Left lung (tissue), 10 donors: Measurements from ENCODE around the gene PGAM2. TPM values are rescaled to one million over a fixed set of nuclear protein-coding genes. Genes with fewer than 3 reads are reported as not detected.
"Not testable (repeated sequence)": the region's sequence is repeated elsewhere in the genome, so short reads cannot be mapped to it uniquely, and the experiment has no call there.

Experiments used
- ATAC-seq: fragments of 200-7000 bp; cut with Tn5 transposase; one replicate; pipeline ENCODE4 v1.9.1; 2020; ENCODE audit warnings: moderate library complexity
- DNase-seq, 4 donors: peaks; one replicate each; pipeline ENCODE4 v3.0.0-alpha.2; 2013 to 2020
- H3K27ac ChIP-seq, 2 donors: fragments of 200-600 bp; sonication (generic) in 1 of 2; one replicate each; pipeline versions ENCODE4 v1.5.0 to v1.8.0; 2020 to 2021
- H3K27me3 ChIP-seq, 2 donors: fragments of 200-600 bp; sonication (generic) in 1 of 2; one replicate each; pipeline versions ENCODE4 v1.5.0 to v1.8.0; 2020 to 2021
- H3K36me3 ChIP-seq, 2 donors: fragments of 200-600 bp; sonication (generic) in 1 of 2; one replicate each; pipeline versions ENCODE4 v1.5.0 to v1.8.0; 2020 to 2021
- H3K4me1 ChIP-seq, 2 donors: fragments of 200-600 bp; one replicate each; pipeline ENCODE4 v1.8.0; 2021
- H3K4me3 ChIP-seq, 2 donors: fragments of 200-600 bp; sonication (generic) in 1 of 2; one replicate each; pipeline versions ENCODE4 v1.5.0 to v1.8.0; 2020 to 2021; ENCODE audit warnings: mild to moderate bottlenecking in 1 of 2
- H3K9me3 ChIP-seq, 2 donors: fragments of 200-600 bp; sonication (generic) in 1 of 2; one replicate each; pipeline versions ENCODE4 v1.5.0 to v1.8.0; 2020 to 2021
- intact Hi-C, 2 donors: fragments of 100-400 bp; cut with DNase I; formaldehyde crosslinking; loops; one replicate each; pipeline versions ENCODE4 v1.11.2 to v1.14.2; 2022
- microRNA-seq, 2 donors: library from miRNA; unstranded; fragments of <30 nt; microRNA quantifications; one replicate each; pipeline ENCODE4, GENCODE V29; 2019
- polyA plus RNA-seq, 6 donors: library from polyadenylated mRNA; unstranded; fragments of 120-200 nt; gene quantifications; one replicate each; pipeline ENCODE4 v1.2.1, GENCODE V29; 2013; ENCODE audit not compliant: insufficient read length in 6 of 6
- total RNA-seq, 2 donors: library from RNA; stranded (reverse); fragmentation: NEBNext Ultra II Directional; extraction: Animal tissue kit (Norgen Biotek cat#: 25700); gene quantifications; one replicate each; pipeline ENCODE4 v1.2.1, GENCODE V29; 2021
- TF ChIP-seq, protein P1 (sequence below), 2 donors: fragments of 200-600 bp; sonication (generic) in 1 of 2; IDR thresholded peaks; one replicate each; pipeline versions ENCODE4 v1.5.0 to v1.8.0; 2021; ENCODE audit warnings: antibody characterized with exemption in 2 of 2
- donor health status: DM: no; HTN: yes; CAD: no.
- donor health status: DM: no; HTN: no; CAD: no.

The PGAM2 gene
- total and polyA plus RNA-seq, 8 donors, result 0.24 to 0.79 (median 0.52) TPM; not detected in 2

DNA sequence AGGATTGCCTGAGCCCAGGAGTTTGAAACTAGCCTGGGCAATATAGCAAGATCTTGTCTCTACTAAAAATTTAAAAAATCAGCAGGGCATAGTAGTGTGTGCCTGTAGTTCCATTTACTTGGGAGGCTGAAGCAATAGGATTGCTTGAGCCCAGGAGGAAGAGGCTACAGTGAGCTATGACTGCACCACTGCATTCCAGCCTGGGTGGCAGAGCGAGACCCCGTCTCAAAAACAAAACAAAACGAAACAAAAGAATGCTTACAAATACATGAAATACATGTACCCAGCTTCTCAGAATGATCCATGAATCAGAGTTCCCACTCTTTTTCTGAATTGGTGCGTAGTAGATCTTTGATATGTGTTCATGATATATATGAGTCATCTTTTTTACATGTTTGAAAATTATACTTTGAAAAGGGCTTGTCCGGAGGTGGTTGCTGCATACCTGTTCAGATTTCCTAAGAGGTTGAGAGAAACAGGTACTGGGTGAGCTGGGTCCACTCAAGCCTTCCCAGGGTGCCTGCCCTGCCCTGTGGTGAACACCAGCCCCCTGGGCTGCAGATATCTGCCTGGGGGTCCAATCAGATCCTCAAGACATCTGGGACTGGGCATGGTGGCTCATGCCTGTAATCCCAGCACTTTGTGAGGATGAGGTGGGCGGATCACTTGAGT is 42.4 kb downstream of the PGAM2 start:
- H3K27me3 ChIP-seq, H3K4me3 ChIP-seq, ATAC-seq, H3K27ac ChIP-seq, H3K9me3 ChIP-seq, intact Hi-C loops, H3K36me3 ChIP-seq, DNase-seq: not testable (repeated sequence)
- H3K4me1 ChIP-seq, result peaks cover 0 to 16% of the 10 kb centered on the region in 2 donors

DNA sequence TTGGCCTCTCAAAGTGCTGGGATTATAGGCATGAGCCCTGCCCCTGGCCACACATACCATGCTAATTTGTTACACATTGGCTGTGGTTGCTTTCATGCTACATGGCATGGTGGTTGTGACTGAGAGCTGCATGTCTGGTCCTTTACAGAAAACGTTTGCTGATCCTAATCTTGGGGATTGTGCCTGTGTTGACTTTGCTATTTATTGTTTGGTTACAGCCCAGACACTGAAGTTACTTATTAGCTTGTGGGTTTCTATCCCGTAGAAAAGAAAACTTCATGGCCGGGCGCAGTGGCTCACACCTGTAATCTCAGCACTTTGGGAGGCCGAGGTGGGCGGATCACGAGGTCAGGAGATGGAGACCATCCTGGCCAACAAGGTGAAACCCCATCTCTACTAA is 43.3 kb downstream of the PGAM2 start:
- peaks cover 0 to 20% of the 10 kb centered on the region in 2 donors for H3K4me1 ChIP-seq
- H3K27me3 ChIP-seq, ATAC-seq, H3K27ac ChIP-seq, H3K4me3 ChIP-seq, intact Hi-C loops, DNase-seq, H3K36me3 ChIP-seq, H3K9me3 ChIP-seq: not testable (repeated sequence)

DNA sequence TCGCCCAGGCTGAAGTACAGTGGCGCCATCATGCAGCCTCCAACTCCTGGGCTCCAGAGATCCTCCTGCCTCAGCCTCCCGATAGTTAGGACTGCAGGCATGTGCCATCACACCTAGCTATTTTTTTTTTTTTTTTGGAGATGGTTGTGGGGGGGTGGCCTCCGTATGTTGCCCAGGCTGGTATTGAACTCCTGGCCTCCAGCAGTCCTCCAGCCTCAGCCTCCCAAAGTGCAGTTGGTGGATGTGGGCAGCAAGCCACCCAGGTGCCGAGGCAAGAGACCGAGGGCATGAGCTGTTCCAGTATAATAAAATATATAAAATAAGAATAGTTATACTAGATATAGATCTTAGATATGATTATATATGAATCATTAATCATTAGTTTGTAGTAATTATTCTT is 45.5 kb downstream of the PGAM2 start:
- H3K36me3 ChIP-seq, intact Hi-C loops, H3K27me3 ChIP-seq, H3K4me3 ChIP-seq, DNase-seq, ATAC-seq, H3K9me3 ChIP-seq: not testable (repeated sequence)
- H3K27ac ChIP-seq, result peak overlapping the region in 1 of 2 donors; percentile 79
- peaks cover 0 to 23% of the 10 kb centered on the region in 2 donors for H3K4me1 ChIP-seq

DNA sequence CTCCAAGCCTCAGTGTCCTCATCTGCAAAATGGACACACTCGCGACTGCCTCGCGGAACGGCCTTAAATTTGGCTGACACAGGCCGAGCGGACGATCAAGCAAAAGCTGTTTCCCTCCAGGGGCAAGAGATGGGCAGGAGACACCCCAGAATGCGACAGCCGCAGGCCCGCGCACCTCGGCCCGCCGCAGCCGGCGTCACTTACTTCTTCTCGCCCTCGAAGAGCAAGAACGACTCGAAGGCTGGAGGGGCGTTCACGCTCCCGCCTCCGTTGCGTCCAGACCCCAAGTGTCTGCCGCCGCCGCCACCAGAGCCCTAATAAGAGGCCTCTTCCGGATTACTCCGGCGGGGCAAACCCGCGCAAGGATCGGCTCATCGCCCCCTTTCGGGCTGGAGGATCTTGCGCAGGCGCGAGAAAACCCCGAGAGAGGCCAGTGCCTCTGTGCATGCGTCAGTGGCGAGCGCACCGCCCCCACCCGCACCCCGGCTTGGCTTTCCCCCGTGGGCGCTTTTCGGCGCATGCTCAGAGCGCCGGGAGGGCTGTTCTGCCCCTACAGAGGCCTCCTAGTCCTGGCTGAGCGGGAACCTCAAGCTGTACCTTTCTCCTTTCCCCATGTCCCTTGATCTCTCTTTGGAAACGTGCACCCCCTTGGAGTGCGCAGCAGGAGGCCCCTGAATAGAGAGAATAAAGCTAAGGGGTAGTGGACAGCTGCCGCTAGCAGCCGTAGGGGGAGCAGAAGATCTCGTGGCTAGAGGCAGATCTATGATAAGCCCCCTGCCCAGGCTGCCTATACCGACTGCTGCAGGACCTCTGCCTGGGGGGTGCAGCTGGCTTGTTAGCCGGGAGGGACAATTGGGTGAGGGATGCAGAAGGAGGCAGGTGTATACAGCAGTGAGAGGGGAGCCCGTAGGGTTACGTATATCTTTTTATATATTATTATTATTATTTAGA is 46.2 kb downstream of the PGAM2 start:
- H3K36me3 ChIP-seq, result peaks cover 0 to 11% of the 10 kb centered on the region in 2 donors
- H3K27me3 ChIP-seq, H3K9me3 ChIP-seq, intact Hi-C loops: not testable (repeated sequence)
- peak overlapping the region in 1 of 2 donors; percentile 79 for H3K27ac ChIP-seq
- ATAC-seq (peak; percentile 99), DNase-seq (peak; percentile 93 to 100 (median 98))
- H3K4me1 ChIP-seq, result peaks cover 0 to 23% of the 10 kb centered on the region in 2 donors
- TF ChIP-seq, protein P1, sequence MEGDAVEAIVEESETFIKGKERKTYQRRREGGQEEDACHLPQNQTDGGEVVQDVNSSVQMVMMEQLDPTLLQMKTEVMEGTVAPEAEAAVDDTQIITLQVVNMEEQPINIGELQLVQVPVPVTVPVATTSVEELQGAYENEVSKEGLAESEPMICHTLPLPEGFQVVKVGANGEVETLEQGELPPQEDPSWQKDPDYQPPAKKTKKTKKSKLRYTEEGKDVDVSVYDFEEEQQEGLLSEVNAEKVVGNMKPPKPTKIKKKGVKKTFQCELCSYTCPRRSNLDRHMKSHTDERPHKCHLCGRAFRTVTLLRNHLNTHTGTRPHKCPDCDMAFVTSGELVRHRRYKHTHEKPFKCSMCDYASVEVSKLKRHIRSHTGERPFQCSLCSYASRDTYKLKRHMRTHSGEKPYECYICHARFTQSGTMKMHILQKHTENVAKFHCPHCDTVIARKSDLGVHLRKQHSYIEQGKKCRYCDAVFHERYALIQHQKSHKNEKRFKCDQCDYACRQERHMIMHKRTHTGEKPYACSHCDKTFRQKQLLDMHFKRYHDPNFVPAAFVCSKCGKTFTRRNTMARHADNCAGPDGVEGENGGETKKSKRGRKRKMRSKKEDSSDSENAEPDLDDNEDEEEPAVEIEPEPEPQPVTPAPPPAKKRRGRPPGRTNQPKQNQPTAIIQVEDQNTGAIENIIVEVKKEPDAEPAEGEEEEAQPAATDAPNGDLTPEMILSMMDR (IDR thresholded peaks at IDR 0.05), result peak; percentile 34 to 74
- H3K4me3 ChIP-seq, result peak overlapping the region; percentile 67 to 71

DNA sequence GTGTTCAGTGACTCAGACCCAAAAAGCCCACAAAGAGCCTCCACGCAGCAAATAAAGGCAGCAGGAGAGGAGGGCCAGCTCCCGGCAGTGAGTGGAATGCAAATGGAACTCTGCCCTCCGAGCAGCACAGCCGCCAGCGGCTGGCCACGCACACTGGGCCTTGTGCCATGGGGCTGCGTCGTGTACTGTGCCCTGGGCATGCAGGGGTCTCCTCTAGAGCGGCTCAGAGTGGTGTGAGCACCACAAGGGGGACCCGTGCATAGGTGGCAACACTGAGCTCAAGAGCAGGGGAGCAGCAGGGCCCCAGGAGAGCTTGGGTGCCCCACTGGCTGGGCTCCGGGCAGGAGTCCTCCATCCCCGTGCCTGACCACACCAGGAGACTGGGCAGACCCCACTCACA is 50.3 kb downstream of the PGAM2 start:
- H3K9me3 ChIP-seq, intact Hi-C loops, H3K4me3 ChIP-seq, H3K27ac ChIP-seq, ATAC-seq, H3K27me3 ChIP-seq, DNase-seq: not testable (repeated sequence)
- Histone ChIP-seq H3K4me1 (peaks cover 0 to 20% of the 10 kb centered on the region in 2 donors), H3K36me3 (peaks cover 0 to 32% of the 10 kb centered on the region in 2 donors)

Small RNAs within 50 kb of the gene (microRNA-seq; reads per million reads assigned to microRNA genes)
- gene MIR6837 (0 to 0.17 reads per million in 2 donors), gene MIR6838 (0.41 to 1.5 reads per million in 2 donors)

Other genes starting within 250 kb of the PGAM2 start
- 10 to 100 TPM; 80.9 to 87.6 TPM for gene MRPS24, start 196.1 kb downstream of the PGAM2 start, total RNA-seq
- 10 to 100 TPM; 63.2 to 68.5 (median 65.8) TPM for gene MRPS24, start 196.1 kb downstream of the PGAM2 start, polyA plus RNA-seq
- 10 to 100 TPM; 25.5 to 29.9 TPM for gene URGCP, start 159.0 kb downstream of the PGAM2 start, total RNA-seq
- 10 to 100 TPM; 30.5 to 37.5 (median 31.5) TPM for gene URGCP, start 159.0 kb downstream of the PGAM2 start, polyA plus RNA-seq
- 10 to 100 TPM; 25.7 to 26.4 TPM for gene UBE2D4, start 139.1 kb downstream of the PGAM2 start, total RNA-seq
- 10 to 100 TPM; 15.2 to 20.0 (median 16.1) TPM for gene UBE2D4, start 139.1 kb downstream of the PGAM2 start, polyA plus RNA-seq
- not detected for gene SPDYE1, start 67.7 kb downstream of the PGAM2 start, total RNA-seq
- gene SPDYE1, start 67.7 kb downstream of the PGAM2 start, polyA plus RNA-seq, result 1 to 10 TPM; 1.4 to 2.5 (median 1.8) TPM
- 100 to 1,000 TPM in 1 of 2 donors, 10 to 100 TPM in 1; 93.3 to 119 TPM for gene DBNL, start 20.9 kb downstream of the PGAM2 start, total RNA-seq
- gene DBNL, start 20.9 kb downstream of the PGAM2 start, polyA plus RNA-seq, result 10 to 100 TPM; 57.2 to 81.1 (median 67.3) TPM
- gene POLM, start 17.0 kb upstream of the PGAM2 start, total RNA-seq, result 10 to 100 TPM; 16.7 to 26.4 TPM
- gene POLM, start 17.0 kb upstream of the PGAM2 start, polyA plus RNA-seq, result 10 to 100 TPM; 20.0 to 29.6 (median 28.6) TPM
- 100 to 1,000 TPM; 167 to 195 TPM for gene AEBP1, start 38.8 kb upstream of the PGAM2 start, total RNA-seq
- 10 to 100 TPM; 53.6 to 77.7 (median 61.2) TPM for gene AEBP1, start 38.8 kb upstream of the PGAM2 start, polyA plus RNA-seq
- 100 to 1,000 TPM in 1 of 2 donors, 10 to 100 TPM in 1; 68.3 to 115 TPM for gene POLD2, start 58.0 kb upstream of the PGAM2 start, total RNA-seq
- 100 to 1,000 TPM in 5 of 6 donors, 10 to 100 TPM in 1; 97.3 to 116 (median 111) TPM for gene POLD2, start 58.0 kb upstream of the PGAM2 start, polyA plus RNA-seq
- gene MYL7, start 75.8 kb upstream of the PGAM2 start, total RNA-seq, result 1 to 10 TPM; 1.5 to 1.8 TPM
- gene MYL7, start 75.8 kb upstream of the PGAM2 start, polyA plus RNA-seq, result 1 to 10 TPM in 1 of 6 donors, under 1 TPM in 3, not detected in 2; 0.82 to 5.5 (median 0.88) TPM
- gene GCK, start 123.9 kb upstream of the PGAM2 start, total RNA-seq, result under 1 TPM; 0.34 to 0.50 TPM
- gene GCK, start 123.9 kb upstream of the PGAM2 start, polyA plus RNA-seq, result 1 to 10 TPM; 2.2 to 4.1 (median 2.6) TPM
- gene YKT6, start 135.4 kb upstream of the PGAM2 start, total RNA-seq, result 10 to 100 TPM; 66.7 to 88.2 TPM
- gene YKT6, start 135.4 kb upstream of the PGAM2 start, polyA plus RNA-seq, result 10 to 100 TPM; 57.0 to 79.9 (median 62.3) TPM